B cell (primary cell): ENCODE measurements around the gene MST1R. TPM values are rescaled to one million over a fixed set of nuclear protein-coding genes. Genes with fewer than 3 reads are reported as not detected.

Source experiments
- ATAC-seq: fragments of 200-7000 bp; cut with Tn5 transposase; one replicate; pipeline ENCODE4 v1.10.0; 2021; ENCODE audit warnings: low read depth, mild to moderate bottlenecking, moderate number of reproducible peaks, moderate library complexity
- CTCF ChIA-PET: fragments of 350-600 bp; sonication (Branson Sonifier 250); formaldehyde crosslinking; loops from one replicate; lab custom pipeline; 2021; ENCODE audit warnings: antibody characterized with exemption, inconsistent platforms; lab: Charles Lee
- POLR2A ChIA-PET: fragments of 350-600 bp; sonication (Branson Sonifier 250); formaldehyde crosslinking; loops from one replicate; lab custom pipeline; 2021; ENCODE audit warnings: antibody characterized with exemption; lab: Charles Lee
- DNase-seq: peaks from one replicate; pipeline ENCODE4 v3.0.0; 2013
- H2AFZ ChIP-seq: 2 replicates; pipeline ENCODE4 v1.6.1; 2012; ENCODE audit warnings: mild to moderate bottlenecking, low read depth, low read length; ENCODE audit not compliant: insufficient read depth, poor library complexity, severe bottlenecking
- H3K27ac ChIP-seq, 2 donors: 1 replicate in 1 of 2; 2 replicates in 1 of 2; pipeline ENCODE4 v1.5.1; 2012 to 2013; ENCODE audit warnings: low read length in 2 of 2, mild to moderate bottlenecking in 2 of 2, moderate library complexity in 1 of 2
- H3K27me3 ChIP-seq, 4 experiments: fragments of 200-600 bp in 1 of 4; sonication (generic) in 1 of 4; replicated peaks in 1 of 4; 1 replicate in 2 of 4; 2 replicates in 2 of 4; pipeline versions ENCODE4 v1.6.1 to v1.7.0; 2013 to 2016; ENCODE audit warnings: low read length in 3 of 4, mild to moderate bottlenecking in 2 of 4, mixed read lengths in 1 of 4, moderate library complexity in 1 of 4; ENCODE audit not compliant: insufficient read depth in 4 of 4, control insufficient read depth in 3 of 4; ENCODE audit errors: control extremely low read depth in 1 of 4
- H3K36me3 ChIP-seq, 2 experiments: replicated peaks in 1 of 2; 1 replicate in 1 of 2; 2 replicates in 1 of 2; pipeline versions ENCODE4 v1.6.1 to v1.7.1; 2013; ENCODE audit warnings: low read length in 1 of 2; ENCODE audit not compliant: insufficient read depth in 2 of 2, control insufficient read depth in 1 of 2; ENCODE audit errors: control extremely low read depth in 1 of 2, extremely low read depth in 1 of 2
- H3K4me1 ChIP-seq, 2 donors: fragments of 200-600 bp in 1 of 2; sonication (generic) in 1 of 2; 1 replicate in 1 of 2; 2 replicates in 1 of 2; pipeline versions ENCODE4 v1.5.1 to v1.6.1; 2013 to 2017; ENCODE audit warnings: low read length in 2 of 2; ENCODE audit not compliant: control insufficient read depth in 2 of 2, insufficient read depth in 2 of 2
- H3K4me2 ChIP-seq: replicated peaks from 2 replicates; pipeline ENCODE3; 2012; ENCODE audit warnings: mild to moderate bottlenecking, low read depth, low read length; ENCODE audit not compliant: poor library complexity, severe bottlenecking
- H3K4me3 ChIP-seq, 5 experiments: fragments of 200-600 bp in 1 of 5; sonication (generic) in 1 of 5; 1 replicate in 3 of 5; 2 replicates in 2 of 5; pipeline versions ENCODE4 v1.5.1 to v1.7.0; 2011 to 2016; ENCODE audit warnings: low read length in 4 of 5, mild to moderate bottlenecking in 4 of 5, low read depth in 2 of 5, control low read depth in 1 of 5, moderate library complexity in 1 of 5; ENCODE audit not compliant: insufficient read depth in 1 of 5; ENCODE audit errors: control extremely low read depth in 1 of 5, extremely low read depth in 1 of 5
- H3K79me2 ChIP-seq: fragments of 200-600 bp; sonication (generic); one replicate; pipeline ENCODE4 v1.6.0; 2016; ENCODE audit warnings: low read length; ENCODE audit not compliant: control insufficient read depth, insufficient read depth
- H3K9ac ChIP-seq: fragments of 200-600 bp; sonication (generic); 2 replicates; pipeline ENCODE4 v1.6.1; 2017; ENCODE audit warnings: mild to moderate bottlenecking, low read length, moderate library complexity
- H3K9me3 ChIP-seq, 3 donors: one replicate each; pipeline versions ENCODE4 v1.6.1 to v1.7.1; 2013; ENCODE audit warnings: low read length in 2 of 3; ENCODE audit not compliant: control insufficient read depth in 2 of 3, insufficient read depth in 1 of 3; ENCODE audit errors: control extremely low read depth in 1 of 3
- H4K20me1 ChIP-seq: 2 replicates; pipeline ENCODE4 v1.6.0; 2012; ENCODE audit warnings: mild to moderate bottlenecking, low read length; ENCODE audit not compliant: insufficient read depth, control insufficient read depth, poor library complexity, severe bottlenecking
- H3K27ac Mint-ChIP-seq: one replicate; pipeline ENCODE4 v1.8.0; 2021; ENCODE audit warnings: mixed read lengths
- H3K27me3 Mint-ChIP-seq: one replicate; pipeline ENCODE4 v1.8.0; 2021; ENCODE audit warnings: mixed read lengths
- H3K4me1 Mint-ChIP-seq: one replicate; pipeline ENCODE4 v1.8.0; 2021; ENCODE audit warnings: mixed read lengths
- H3K4me3 Mint-ChIP-seq: one replicate; pipeline ENCODE4 v1.8.0; 2021; ENCODE audit warnings: mixed read lengths
- H3K9me3 Mint-ChIP-seq: one replicate; pipeline ENCODE4 v1.8.0; 2022; ENCODE audit warnings: mixed read lengths; ENCODE audit not compliant: insufficient read depth
- EZH2 ChIP-seq: IDR thresholded peaks from 2 replicates; pipeline ENCODE4 v1.6.1; 2012; ENCODE audit warnings: borderline replicate concordance, low read depth, mild to moderate bottlenecking, moderate library complexity, low read length; ENCODE audit not compliant: insufficient read depth, poor library complexity, severe bottlenecking
- WGBS: methylation state at CpG from one replicate; pipeline ENCODE4 v1.1.5; 2013; ENCODE audit warnings: missing lambda C conversion rate; ENCODE audit not compliant: insufficient coverage; 5-methylcytosine and 5-hydroxymethylcytosine counted together
- intact Hi-C: fragments of 100-400 bp; cut with micrococcal nuclease; formaldehyde crosslinking; loops from one replicate; pipeline ENCODE4 v1.10.0; 2022
- polyA plus RNA-seq: library from polyadenylated mRNA; depleted of rRNA; stranded (reverse); fragments of >200 nt; gene quantifications from 2 replicates; pipeline ENCODE4 v1.2.3, GENCODE V29; 2012
- total RNA-seq, 2 donors: library from RNA; stranded (reverse); fragments of 120-200 nt in 1 of 2; gene quantifications; 1 replicate in 1 of 2; 2 replicates in 1 of 2; pipeline versions ENCODE4 v1.2.3 to v1.2.4, GENCODE V29; 2013 to 2022
- TF ChIP-seq, protein P1 (sequence below): fragments of 200-600 bp; IDR thresholded peaks from one replicate; pipeline ENCODE4 v1.8.0; 2022; ENCODE audit warnings: antibody characterized with exemption, mild to moderate bottlenecking

The MST1R gene
- total and polyA plus RNA-seq, 2 donors (not counting 1 experiment from before 2014, with no cell fraction given), result 1.7 to 2.4 TPM

DNA sequence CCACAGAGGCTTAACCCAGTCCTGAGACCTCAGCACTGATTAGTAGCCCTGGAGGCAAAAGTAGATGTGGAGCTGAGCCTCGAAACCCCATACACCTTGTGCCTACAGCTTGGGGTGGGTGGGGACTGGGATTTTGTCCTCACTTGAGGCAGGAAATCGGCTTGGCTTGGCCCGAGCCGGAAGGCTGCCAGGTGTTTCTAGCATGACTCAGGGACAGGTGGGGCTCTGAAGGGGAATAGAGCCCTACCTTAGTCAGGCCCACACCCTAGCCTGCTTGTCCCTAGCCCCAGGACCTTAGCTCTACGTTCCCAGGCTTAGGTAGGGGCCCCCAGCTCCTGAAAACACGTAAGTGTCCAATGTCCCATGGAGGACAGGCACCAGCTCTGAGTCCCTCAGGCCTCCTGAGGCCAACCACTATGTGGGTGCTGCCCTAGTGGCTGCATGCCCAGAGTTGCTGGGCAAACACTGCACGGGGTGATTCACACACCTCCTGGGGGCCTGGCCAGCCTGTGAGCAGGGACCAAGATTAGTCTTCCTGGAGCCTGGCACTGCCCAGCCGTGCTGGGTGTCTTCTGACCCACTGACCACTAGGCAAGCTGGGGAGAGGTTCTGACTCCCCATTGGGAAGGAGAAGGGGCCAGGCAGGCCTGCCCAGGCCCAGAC lies 3.1 kb downstream of the MST1R start:
- H3K9me3 ChIP-seq, result peaks cover 0 to 6% (median 0%) of the 10 kb centered on the region in 3 donors
- intact Hi-C loops, result no loop called here
- no peak overlapping the region for H3K27ac ChIP-seq
- whole genome bisulfite sequencing, result 76% methylated on average over 7 of the region's 8 CpGs
- Mint-ChIP-seq H3K27me3 (no peaks in the 10 kb centered on the region), H3K27ac (no peak overlapping the region), H3K4me3 (no peak overlapping the region), H3K4me1 (peaks cover 12% of the 10 kb centered on the region), H3K9me3 (no peaks in the 10 kb centered on the region)
- no peak overlapping the region for H3K9ac ChIP-seq
- H3K4me1 ChIP-seq, result peaks cover 3 to 24% of the 10 kb centered on the region in 2 donors
- H3K36me3 ChIP-seq, result no peaks in the 10 kb centered on the region
- no peaks in the 10 kb centered on the region for H3K79me2 ChIP-seq
- no peaks in the 10 kb centered on the region for H3K27me3 ChIP-seq
- ATAC-seq (no peak), DNase-seq (no peak)
- no peak overlapping the region for H3K4me2 ChIP-seq
- no peaks in the 10 kb centered on the region for H4K20me1 ChIP-seq
- no peak overlapping the region for H3K4me3 ChIP-seq
- ChIA-PET CTCF (no interaction called here), POLR2A (no interaction called here)
- H2AFZ ChIP-seq, result no peak overlapping the region
- TF ChIP-seq, protein P1, sequence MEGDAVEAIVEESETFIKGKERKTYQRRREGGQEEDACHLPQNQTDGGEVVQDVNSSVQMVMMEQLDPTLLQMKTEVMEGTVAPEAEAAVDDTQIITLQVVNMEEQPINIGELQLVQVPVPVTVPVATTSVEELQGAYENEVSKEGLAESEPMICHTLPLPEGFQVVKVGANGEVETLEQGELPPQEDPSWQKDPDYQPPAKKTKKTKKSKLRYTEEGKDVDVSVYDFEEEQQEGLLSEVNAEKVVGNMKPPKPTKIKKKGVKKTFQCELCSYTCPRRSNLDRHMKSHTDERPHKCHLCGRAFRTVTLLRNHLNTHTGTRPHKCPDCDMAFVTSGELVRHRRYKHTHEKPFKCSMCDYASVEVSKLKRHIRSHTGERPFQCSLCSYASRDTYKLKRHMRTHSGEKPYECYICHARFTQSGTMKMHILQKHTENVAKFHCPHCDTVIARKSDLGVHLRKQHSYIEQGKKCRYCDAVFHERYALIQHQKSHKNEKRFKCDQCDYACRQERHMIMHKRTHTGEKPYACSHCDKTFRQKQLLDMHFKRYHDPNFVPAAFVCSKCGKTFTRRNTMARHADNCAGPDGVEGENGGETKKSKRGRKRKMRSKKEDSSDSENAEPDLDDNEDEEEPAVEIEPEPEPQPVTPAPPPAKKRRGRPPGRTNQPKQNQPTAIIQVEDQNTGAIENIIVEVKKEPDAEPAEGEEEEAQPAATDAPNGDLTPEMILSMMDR, result no peak
- TF ChIP-seq EZH2, result no peak

GRCh38 chr3:49899815-49900214 lies 3.9 kb downstream of the MST1R start:
- no peak overlapping the region for H3K4me3 ChIP-seq
- H3K36me3 ChIP-seq, result no peaks in the 10 kb centered on the region
- DNase-seq, result no peak
- H3K4me1 Mint-ChIP-seq, result peaks cover 8% of the 10 kb centered on the region
- no peak overlapping the region for H3K27ac Mint-ChIP-seq
- H4K20me1 ChIP-seq, result no peaks in the 10 kb centered on the region
- no peaks in the 10 kb centered on the region for H3K27me3 Mint-ChIP-seq
- H2AFZ ChIP-seq, result no peak overlapping the region
- no peak overlapping the region for H3K9ac ChIP-seq
- H3K9me3 Mint-ChIP-seq, result no peaks in the 10 kb centered on the region
- H3K4me3 Mint-ChIP-seq, result no peak overlapping the region
- no peak for ATAC-seq
- 70% methylated on average over 3 of the region's 5 CpGs for WGBS
- no peaks in the 10 kb centered on the region for H3K79me2 ChIP-seq
- H3K27ac ChIP-seq, result no peak overlapping the region
- H3K4me1 ChIP-seq, result peaks cover 3 to 16% of the 10 kb centered on the region in 2 donors
- ChIA-PET CTCF (interaction anchor here (0.7 kb wide), 1 partner anchor 97 kb away, joined by 3 read pairs; the partner anchor contains the start of gene INKA1), POLR2A (no interaction called here)
- H3K4me2 ChIP-seq, result no peak overlapping the region
- H3K9me3 ChIP-seq, result peaks cover 0 to 6% (median 0%) of the 10 kb centered on the region in 3 donors
- no peak for TF ChIP-seq EZH2
- TF ChIP-seq, protein P1, result peak; percentile 13
- no peaks in the 10 kb centered on the region for H3K27me3 ChIP-seq
- intact Hi-C loops, result no loop called here
